Left forelimb (tissue), 1 donor: ENCODE measurements around the gene PSMG4.

Source experiments
- DNase-seq: peaks from one replicate; pipeline ENCODE4 v3.0.0-alpha.2; 2018; ENCODE audit warnings: low spot score

Gene PSMG4

GRCh38 chr6:3277251-3277650, 18.5 kb downstream of the PSMG4 start:
- DNase-seq = no peak

- no peak for DNase-seq
Measured at GRCh38 chr6:3277851-3278416, 19.2 kb downstream of the PSMG4 start.

GRCh38 chr6:3278691-3279090, 19.9 kb downstream of the PSMG4 start:
- DNase-seq = no peak

GRCh38 chr6:3280091-3280490, 21.3 kb downstream of the PSMG4 start:
- no peak for DNase-seq

GRCh38 chr6:3280866-3281465, 22.2 kb downstream of the PSMG4 start:
- DNase-seq = no peak

- DNase-seq = no peak
Measured at GRCh38 chr6:3281631-3282475, 23.1 kb downstream of the PSMG4 start.

- no peak for DNase-seq
Measured at GRCh38 chr6:3282476-3283236, 23.9 kb downstream of the PSMG4 start.

- no peak for DNase-seq
Measured at GRCh38 chr6:3283241-3283640, 24.5 kb downstream of the PSMG4 start.

GRCh38 chr6:3283641-3284435, 25.1 kb downstream of the PSMG4 start:
- no peak for DNase-seq

- no peak for DNase-seq
Measured at GRCh38 chr6:3284436-3284876, 25.7 kb downstream of the PSMG4 start.

- DNase-seq = no peak
Measured at GRCh38 chr6:3285049-3285639, 26.4 kb downstream of the PSMG4 start.

GRCh38 chr6:3285732-3286131, 27.0 kb downstream of the PSMG4 start:
- no peak for DNase-seq

- DNase-seq = no peak
Measured at GRCh38 chr6:3286641-3287171, 28.0 kb downstream of the PSMG4 start.

- DNase-seq = no peak
Measured at GRCh38 chr6:3287308-3287707, 28.6 kb downstream of the PSMG4 start.

- no peak for DNase-seq
Measured at GRCh38 chr6:3287976-3288707, 29.4 kb downstream of the PSMG4 start.

- DNase-seq = no peak
Measured at GRCh38 chr6:3288711-3289663, 30.2 kb downstream of the PSMG4 start.

GRCh38 chr6:3289664-3290055, 30.9 kb downstream of the PSMG4 start:
- no peak for DNase-seq

- no peak for DNase-seq
Measured at GRCh38 chr6:3290149-3290930, 31.6 kb downstream of the PSMG4 start.

- no peak for DNase-seq
Measured at GRCh38 chr6:3290931-3291211, 32.1 kb downstream of the PSMG4 start.
